ENCODE results near the gene H2BK1.

H2BK1 gene

GRCh38 chr7:151244841-151245346, 34.6 kb upstream of the H2BK1 start:
- DNase-seq, result no peak

- peak; percentile 56 for DNase-seq
Observed at GRCh38 chr7:151244196-151244840, 34.0 kb upstream of the H2BK1 start.

DNA sequence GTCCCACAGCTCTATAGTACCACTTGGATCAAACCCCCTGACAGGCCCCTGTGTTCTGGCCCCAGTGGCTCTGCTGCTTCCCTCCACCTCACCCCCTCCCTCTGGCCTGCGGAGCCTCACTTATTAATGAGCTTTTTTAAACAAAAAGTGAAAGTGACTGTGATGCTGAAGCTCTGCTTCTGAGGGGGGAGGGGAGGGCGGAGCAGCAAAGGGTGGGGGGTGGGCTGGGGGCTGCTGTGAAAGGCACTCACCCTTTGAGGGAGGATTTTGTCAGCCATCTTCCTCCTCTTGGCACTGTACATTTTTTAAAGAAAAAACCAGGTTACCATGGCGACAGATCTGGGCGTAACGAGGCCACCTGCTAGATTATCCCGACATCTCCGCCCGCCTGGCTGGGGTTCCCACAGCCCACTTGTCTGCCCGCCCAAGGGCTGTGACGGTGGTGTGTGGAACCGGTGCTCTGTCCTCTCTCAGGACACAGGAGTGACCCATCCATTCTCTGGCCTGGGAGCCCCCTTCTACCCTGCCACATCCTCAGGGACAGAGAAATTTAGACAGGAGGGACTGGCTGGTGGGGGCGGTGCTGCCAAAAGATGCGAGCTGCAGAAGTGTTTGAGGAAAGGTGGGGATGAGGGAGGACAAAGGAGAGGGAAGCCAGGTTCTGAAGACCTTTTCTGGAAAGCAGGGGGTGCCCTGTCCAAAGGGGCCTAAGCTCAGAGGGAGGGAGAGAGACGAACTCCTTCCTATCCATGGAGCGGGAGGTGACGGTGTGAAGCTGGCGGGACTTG, 33.3 kb upstream of the H2BK1 start:
- no peak for DNase-seq

DNA sequence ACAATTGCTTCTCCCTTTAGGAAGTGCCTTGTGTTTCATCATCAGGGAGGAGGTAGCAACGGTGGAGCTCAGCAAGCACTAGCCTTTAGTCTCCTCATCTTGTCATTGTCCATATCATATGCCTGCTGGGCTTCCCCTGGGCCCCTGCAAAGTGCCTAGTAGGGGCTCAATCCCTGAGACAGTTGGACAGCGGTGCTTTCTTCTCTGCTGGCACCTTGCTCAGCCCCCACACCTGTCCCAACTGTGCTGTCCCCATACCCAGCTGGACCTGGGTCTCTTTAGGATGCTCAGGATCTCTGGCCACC, 32.7 kb upstream of the H2BK1 start:
- no peak for DNase-seq

DNA sequence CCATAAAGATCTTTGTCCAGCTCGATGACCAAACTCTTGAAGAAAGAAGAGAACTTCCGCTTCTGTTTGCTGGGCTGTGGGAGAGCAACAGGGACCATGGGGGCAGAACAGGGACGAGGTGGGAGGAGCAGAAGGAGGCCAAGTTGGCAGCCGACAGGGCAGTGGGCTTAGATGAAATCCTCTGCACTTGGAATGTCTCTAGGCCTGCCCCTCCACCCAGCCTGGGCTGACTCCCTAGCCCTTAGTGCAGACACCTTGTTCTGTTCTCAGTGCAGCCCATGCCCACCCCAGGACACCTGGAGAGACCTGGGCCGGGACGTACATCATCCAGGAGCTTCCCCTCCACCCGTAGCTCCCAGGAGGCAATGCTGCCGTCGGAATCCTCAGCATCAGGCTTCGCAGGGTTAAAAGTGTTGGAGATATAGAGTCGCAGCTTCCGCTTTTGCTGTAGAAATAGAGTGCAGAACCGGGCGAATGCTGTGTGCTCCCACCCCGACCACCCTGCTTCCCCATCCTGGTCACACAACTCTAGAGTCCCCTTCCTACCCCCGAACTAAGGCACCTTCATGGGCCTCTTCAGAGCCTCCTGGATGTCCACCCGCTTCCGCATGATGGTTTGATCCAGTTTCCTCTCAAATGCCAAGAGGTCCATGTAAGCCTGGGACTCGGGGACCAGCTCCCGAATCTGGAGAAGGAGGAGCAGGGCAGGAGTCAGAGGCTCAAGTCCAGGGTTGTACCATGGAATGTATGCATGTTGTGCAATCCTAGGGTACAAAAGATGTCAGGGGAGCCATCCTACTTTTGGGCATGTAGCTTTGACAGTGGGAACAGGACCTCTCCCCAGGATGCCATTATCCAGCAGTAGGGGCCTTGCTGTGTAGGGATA, 32.1 kb upstream of the H2BK1 start:
- DNase-seq, result no peak

GRCh38 chr7:151241755-151242096, 31.4 kb upstream of the H2BK1 start:
- DNase-seq, result no peak

GRCh38 chr7:151240942-151241754, 30.9 kb upstream of the H2BK1 start:
- DNase-seq, result no peak

GRCh38 chr7:151240536-151240935, 30.2 kb upstream of the H2BK1 start:
- no peak for DNase-seq

- DNase-seq, result no peak
Observed at GRCh38 chr7:151239837-151240459, 29.7 kb upstream of the H2BK1 start.

DNA sequence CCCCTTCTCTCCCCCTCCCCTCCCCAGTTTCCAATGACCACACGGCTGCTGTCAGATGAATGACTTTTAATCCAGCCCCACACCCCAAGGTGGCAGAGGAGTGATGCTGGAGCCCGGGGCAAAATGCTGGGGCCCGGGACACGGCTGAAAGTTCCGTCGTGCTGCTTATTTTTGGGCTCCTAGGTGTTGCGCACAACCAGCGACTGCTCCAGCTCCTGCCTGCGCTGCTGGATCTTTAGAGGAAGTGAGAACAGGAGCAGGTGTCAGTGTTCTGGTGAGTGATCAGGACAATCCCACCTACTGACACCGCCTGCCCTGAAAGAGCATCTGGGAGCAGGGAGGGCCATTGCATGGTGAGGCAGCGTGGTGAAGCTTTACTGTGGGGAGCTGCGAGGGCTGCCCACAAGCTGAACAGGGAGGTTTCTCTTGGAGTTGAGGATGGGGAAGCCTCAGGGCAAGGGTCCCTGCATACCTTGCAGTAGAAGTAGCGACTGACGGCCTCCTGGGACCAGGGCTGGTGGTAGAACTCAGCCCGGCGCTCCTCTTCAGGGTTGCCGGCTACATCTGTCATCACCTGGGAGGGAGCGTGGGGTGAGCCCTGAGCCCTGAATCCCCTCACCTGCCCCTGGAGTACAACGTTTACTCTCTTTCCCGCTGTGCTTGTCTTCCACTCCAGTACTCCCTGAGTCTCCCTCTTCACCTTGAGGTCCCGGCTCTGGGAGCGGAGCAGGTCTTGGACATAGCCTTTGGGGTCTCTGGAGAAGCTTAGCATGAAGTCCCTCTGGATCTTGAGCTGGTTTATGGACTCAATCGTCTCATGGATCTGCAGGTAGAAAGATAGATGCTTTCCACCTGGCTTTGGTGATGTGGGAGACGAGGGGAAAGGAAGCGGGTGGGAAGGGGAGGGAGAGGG, 28.9 kb upstream of the H2BK1 start:
- DNase-seq, result no peak

GRCh38 chr7:151238190-151238810, 28.0 kb upstream of the H2BK1 start:
- no peak for DNase-seq

GRCh38 chr7:151237244-151238189, 27.2 kb upstream of the H2BK1 start:
- DNase-seq, result no peak

- DNase-seq, result no peak
Observed at GRCh38 chr7:151236406-151236805, 26.1 kb upstream of the H2BK1 start.

DNA sequence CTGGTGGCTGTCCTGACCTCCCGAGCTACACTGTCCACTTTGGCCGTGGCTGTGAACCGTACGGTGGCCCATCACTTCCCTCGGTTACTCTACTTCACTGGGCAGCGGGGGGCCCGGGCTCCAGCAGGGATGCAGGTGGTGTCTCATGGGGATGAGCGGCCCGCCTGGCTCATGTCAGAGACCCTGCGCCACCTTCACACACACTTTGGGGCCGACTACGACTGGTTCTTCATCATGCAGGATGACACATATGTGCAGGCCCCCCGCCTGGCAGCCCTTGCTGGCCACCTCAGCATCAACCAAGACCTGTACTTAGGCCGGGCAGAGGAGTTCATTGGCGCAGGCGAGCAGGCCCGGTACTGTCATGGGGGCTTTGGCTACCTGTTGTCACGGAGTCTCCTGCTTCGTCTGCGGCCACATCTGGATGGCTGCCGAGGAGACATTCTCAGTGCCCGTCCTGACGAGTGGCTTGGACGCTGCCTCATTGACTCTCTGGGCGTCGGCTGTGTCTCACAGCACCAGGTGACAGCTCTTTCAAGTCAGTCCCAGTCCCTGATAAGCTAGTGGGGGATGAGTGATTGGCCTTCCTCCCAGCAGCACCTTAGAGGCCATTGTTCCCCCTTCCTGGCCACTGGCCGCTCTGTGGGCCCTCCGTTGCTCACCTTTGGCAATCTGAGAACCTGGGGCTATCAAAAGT, 25.0 kb upstream of the H2BK1 start:
- DNase-seq, result no peak

GRCh38 chr7:151233804-151234203, 23.5 kb upstream of the H2BK1 start:
- DNase-seq, result no peak

DNA sequence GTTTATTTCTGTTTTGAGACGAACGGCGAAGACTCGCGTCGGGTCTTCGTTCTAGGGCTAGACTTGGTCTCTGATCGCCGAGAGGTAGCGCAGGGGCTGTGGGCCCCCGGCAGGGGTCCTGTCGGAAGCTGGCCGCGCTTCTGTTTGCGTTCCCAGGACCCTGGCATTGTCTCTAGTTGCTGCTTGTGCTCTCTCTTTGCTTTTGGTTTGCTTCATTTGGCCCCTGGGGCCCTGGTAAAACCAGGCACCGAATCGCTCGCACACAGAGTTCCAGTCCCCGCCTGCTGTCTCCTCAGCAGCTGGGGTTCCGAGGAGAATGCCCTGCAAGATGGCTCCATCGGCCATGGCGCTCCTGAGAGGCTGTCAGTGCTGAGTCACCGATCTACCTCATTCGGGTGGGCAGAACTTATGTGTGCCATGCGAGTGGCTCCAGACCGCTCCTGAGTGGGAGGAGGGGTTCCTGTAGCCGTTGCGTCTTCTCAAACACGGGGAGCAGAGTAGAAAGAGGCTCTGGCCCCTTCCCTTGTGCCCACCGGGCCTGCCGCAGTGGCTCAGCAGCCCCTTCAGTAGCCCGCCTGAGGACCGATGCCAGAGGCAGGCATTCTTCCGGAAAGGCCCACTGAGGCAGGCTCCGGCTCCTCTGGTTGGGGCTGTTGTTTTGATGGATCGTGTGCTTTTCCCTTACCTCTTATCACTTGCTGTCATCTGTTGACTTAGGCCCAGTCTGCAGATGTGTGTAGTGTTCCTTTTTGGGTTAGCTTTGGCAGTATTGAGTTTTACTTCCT, 22.8 kb upstream of the H2BK1 start:
- peak; percentile 63 for DNase-seq

DNA sequence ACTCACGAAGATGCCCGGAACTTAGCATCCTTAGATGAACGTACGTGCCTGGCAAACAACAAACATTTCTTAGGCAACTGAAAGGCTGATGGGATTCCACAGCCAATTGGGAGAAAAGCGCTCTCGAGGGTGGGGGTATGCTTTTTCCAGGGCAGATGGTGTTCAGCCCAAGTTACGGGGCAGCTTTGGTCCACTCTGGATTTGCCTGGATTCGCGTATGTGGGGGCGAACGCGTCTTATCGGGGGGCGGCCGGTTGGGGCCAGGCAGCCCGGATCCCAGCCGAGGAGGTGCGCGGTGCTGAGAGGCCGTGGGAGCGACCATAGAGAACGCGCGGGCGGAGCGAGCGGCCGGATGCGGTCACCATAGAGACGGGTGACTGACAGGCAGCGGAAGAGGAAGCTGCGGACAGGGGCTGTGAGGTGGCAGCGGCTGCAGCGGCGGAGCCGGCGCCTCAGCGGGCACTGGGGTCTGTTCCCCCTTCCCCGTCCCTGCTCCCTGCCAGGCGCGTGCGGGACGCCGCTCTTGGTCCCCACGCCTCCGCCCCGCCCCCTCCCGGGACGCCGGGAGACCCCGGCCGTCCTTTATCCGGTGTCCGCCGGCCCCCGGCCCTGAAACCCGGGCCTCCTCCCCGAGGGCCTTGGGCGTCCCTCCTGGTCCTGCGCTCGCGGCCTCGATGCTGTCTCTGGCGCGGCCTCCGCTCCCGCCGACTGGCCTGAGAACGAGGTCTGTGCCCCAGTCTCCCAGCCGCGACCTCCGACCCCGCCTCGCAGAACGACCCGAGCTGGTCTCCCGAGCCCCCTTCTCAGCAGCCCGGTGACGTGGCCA, 22.0 kb upstream of the H2BK1 start, which contains the start of gene CHPF2:
TSS of gene CHPF2 (plus strand) at position 393 of the 826 bp plus-strand sequence. CDS start 1,529 bp downstream, outside the sequence.
- DNase-seq, result peak; percentile 91

Data from activated gamma-delta T cell treated with Interleukin-2 at 50 U/mL for 16 hours (primary cell).